Nephron (organoid): ENCODE measurements around the gene VAC14.

Experiments used
- H3K27ac Mint-ChIP-seq, 3 experiments: 2 replicates each; pipeline ENCODE4 v1.8.0; 2020; ENCODE audit warnings: mixed read lengths in 3 of 3, mild to moderate bottlenecking in 2 of 3, moderate library complexity in 1 of 3
- H3K27me3 Mint-ChIP-seq: 2 replicates; pipeline ENCODE4 v1.8.0; 2021; ENCODE audit warnings: low read depth, mild to moderate bottlenecking, moderate library complexity, mixed read lengths
- H3K36me3 Mint-ChIP-seq: 2 replicates; pipeline ENCODE4 v1.8.0; 2020; ENCODE audit warnings: low read depth, mixed read lengths
- H3K4me1 Mint-ChIP-seq: 2 replicates; pipeline ENCODE4 v1.8.0; 2020; ENCODE audit warnings: mixed read lengths
- H3K4me3 Mint-ChIP-seq, 3 experiments: 2 replicates each; pipeline ENCODE4 v1.8.0; 2020; ENCODE audit warnings: mild to moderate bottlenecking in 3 of 3, mixed read lengths in 3 of 3, moderate library complexity in 2 of 3
- H3K9me3 Mint-ChIP-seq: 2 replicates; pipeline ENCODE4 v1.8.0; 2020; ENCODE audit warnings: mixed read lengths
- CTCF ChIP-seq, 3 experiments: fragments of 200-600 bp; sonication (generic); IDR thresholded peaks; one replicate each; pipeline ENCODE4 v1.5.0; 2021; ENCODE audit warnings: antibody characterized with exemption in 3 of 3; ENCODE audit not compliant: unreplicated experiment in 3 of 3

The VAC14 gene

GRCh38 chr16:70686376-70687101 is 114.4 kb downstream of the VAC14 start:
- peak overlapping the region; percentile 78 to 88 (median 84) for H3K4me3 Mint-ChIP-seq
- no peak for TF ChIP-seq CTCF (IDR thresholded peaks at IDR 0.05; ENCODE audit: unreplicated experiment in 3 of 3)
- peaks cover 3% of the 10 kb centered on the region for H3K36me3 Mint-ChIP-seq
- H3K27ac Mint-ChIP-seq: peak overlapping the region; percentile 94 to 98 (median 94)
- H3K27me3 Mint-ChIP-seq: peaks cover 5% of the 10 kb centered on the region
- H3K4me1 Mint-ChIP-seq: peaks cover 62% of the 10 kb centered on the region
- no peaks in the 10 kb centered on the region for H3K9me3 Mint-ChIP-seq

DNA sequence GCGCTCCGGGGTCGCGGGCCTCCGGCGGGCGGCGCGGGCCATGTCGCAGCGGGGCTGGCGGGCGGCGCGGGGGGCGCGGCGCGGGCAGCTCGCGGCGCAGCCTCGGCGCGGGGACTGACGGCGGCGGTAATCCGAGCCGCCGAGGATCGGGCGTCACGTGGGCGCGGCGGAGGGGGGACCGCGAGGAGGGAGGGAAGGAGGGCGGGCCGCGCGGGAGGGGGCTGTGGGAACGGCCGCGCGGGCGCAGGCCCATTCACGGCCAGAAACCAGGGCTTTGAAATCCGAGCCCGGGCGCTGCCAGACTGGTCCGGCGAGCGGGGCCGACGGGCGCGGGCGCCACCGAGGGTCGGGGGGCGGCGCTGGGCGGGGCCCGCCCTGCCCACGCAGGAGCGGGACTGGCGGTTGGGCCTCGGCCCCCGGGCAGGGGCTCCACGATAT is 115.0 kb downstream of the VAC14 start, which contains the start of gene MTSS2:
MTSS2 (minus strand) TSS at position 116 of the 438 bp plus-strand sequence. CDS start 262 bp downstream, outside the sequence.
- no peaks in the 10 kb centered on the region for H3K9me3 Mint-ChIP-seq
- H3K27me3 Mint-ChIP-seq: peaks cover 5% of the 10 kb centered on the region
- TF ChIP-seq CTCF (IDR thresholded peaks at IDR 0.05; ENCODE audit: unreplicated experiment in 3 of 3): no peak
- peaks cover 3% of the 10 kb centered on the region for H3K36me3 Mint-ChIP-seq
- peak within 1 kb of the TSS; percentile 85 to 91 (median 89) for H3K4me3 Mint-ChIP-seq
- peaks cover 60% of the 10 kb centered on the region for H3K4me1 Mint-ChIP-seq
- peak within 1 kb of the TSS; percentile 94 to 98 (median 94) for H3K27ac Mint-ChIP-seq

GRCh38 chr16:70685061-70685937 is 115.7 kb downstream of the VAC14 start:
- TF ChIP-seq CTCF (IDR thresholded peaks at IDR 0.05; ENCODE audit: unreplicated experiment in 3 of 3): no peak
- Mint-ChIP-seq H3K27ac (peak overlapping the region in 2 of 3 experiments; percentile 63 to 65), H3K27me3 (peaks cover 5% of the 10 kb centered on the region), H3K36me3 (peaks cover 3% of the 10 kb centered on the region), H3K4me1 (peaks cover 53% of the 10 kb centered on the region), H3K4me3 (peak overlapping the region; percentile 85 to 91 (median 89)), H3K9me3 (no peaks in the 10 kb centered on the region)

DNA sequence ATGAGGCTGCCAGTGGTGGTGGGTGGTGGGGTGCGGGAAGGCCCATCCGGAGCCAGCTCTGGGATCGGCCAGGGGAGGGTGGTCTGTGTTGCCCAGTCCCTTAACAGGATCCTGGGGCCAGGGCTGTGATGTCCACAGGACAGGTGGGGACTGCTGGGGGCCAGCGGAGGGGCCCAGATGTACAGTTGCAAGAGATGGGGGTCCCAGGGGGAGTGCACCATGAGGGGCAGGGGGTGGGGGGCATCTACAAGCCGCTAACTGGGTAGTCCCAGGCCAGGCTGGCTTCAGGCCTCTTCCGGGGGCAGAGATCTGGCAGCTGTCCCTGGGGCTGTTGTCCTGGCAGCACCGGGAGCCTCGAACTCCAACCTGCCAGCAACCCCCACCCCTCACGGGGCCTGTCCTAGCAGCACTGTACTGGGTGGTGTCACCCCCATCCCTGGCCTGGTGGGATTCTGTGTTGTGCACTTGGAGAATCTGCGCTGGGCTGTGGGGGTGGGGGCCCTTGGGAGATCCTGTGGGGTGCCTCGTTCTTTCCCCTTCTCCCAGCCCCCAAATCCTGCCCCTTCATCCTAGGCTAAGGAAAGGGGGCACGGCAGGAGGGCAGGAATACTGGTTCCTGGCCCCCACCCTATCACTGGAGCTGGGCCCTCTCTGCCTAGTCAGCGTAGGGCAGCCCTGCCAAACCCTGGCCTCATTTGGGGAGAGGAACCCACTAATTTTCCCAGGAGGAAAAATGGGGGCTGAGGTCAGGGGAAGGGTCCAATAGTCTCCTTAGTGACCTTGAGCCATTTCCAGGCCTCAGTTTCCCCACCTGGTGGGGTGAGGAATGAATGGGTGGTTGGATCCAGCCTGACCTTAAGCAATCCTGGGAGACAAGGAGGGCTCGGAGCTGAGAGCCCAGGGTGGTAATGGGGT is 116.6 kb downstream of the VAC14 start:
- Mint-ChIP-seq H3K9me3 (no peaks in the 10 kb centered on the region), H3K27me3 (peaks cover 5% of the 10 kb centered on the region), H3K4me3 (peak overlapping the region; percentile 85 to 91 (median 89)), H3K36me3 (peaks cover 3% of the 10 kb centered on the region), H3K27ac (peak overlapping the region in 2 of 3 experiments; percentile 62 to 67), H3K4me1 (peaks cover 45% of the 10 kb centered on the region)
- TF ChIP-seq CTCF (IDR thresholded peaks at IDR 0.05; ENCODE audit: unreplicated experiment in 3 of 3): no peak

DNA sequence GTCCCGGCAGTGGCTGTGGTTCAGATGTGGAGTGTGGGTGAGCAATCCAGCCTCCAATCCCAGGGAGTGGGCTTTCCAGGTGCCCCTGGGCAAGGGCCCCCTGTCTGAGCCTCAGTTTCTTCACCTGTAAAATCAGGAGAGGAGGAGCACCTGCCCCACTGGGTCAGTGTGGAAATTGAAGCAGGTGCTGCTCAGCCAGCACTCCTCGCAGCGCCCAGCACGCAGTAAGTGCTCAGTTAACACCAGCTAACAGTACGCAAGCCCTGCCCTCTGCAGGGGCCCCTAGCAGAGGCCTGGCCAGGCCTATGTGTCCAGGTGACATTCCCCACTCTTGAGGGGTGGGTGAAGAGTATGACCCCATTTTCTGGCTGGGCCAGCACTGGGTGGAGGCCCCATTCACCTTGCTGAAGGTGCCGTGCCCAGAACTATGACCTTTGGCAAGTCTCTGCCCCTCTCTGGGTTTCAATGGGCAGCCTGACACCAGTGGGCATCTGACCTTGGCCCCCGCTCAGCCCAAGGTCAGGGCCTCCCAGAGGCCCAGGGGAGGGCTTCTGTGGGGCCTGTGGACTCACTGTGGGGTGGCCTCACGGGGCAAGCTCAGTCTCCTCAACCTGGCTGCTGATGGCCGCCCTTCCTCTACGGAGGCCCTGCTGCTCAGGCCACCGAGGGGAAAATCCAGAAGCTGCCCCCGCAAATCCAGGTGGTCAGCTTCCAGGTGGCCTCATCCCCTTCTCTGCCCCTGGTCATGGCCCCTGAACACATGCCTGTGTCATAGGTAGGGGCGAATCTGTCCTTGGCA is 117.6 kb downstream of the VAC14 start:
- Mint-ChIP-seq H3K36me3 (peaks cover 7% of the 10 kb centered on the region), H3K27ac (peak overlapping the region in 2 of 3 experiments; percentile 62 to 67), H3K4me3 (peak overlapping the region; percentile 75 to 91 (median 89)), H3K4me1 (peaks cover 45% of the 10 kb centered on the region), H3K27me3 (peaks cover 2% of the 10 kb centered on the region), H3K9me3 (no peaks in the 10 kb centered on the region)
- no peak for TF ChIP-seq CTCF (IDR thresholded peaks at IDR 0.05; ENCODE audit: unreplicated experiment in 3 of 3)
